ENCODE data around the gene LAMC3. TPM values are rescaled to one million over a fixed set of nuclear protein-coding genes. Genes with fewer than 3 reads are reported as not detected.
A peak's percentile ranks its signal among the peaks of the same experiment; 100 is the strongest.
"Not testable (repeated sequence)": the region's sequence is repeated elsewhere in the genome, so short reads cannot be mapped to it uniquely, and the experiment has no call there.

LAMC3 gene
- total RNA-seq, 1 donor: not detected

- no peaks in the 10 kb centered on the region for H3K4me1 ChIP-seq (ENCODE audit: insufficient read depth, low read length)
- H3K27ac ChIP-seq (ENCODE audit: low read depth, low read length): no peak overlapping the region
- no peaks in the 10 kb centered on the region for H3K36me3 ChIP-seq (ENCODE audit: insufficient read depth, low read length)
- peak; percentile 77 for DNase-seq (ENCODE audit: insufficient read length, low spot score, missing footprints)
- no peaks in the 10 kb centered on the region for H3K79me2 ChIP-seq (ENCODE audit: insufficient read depth, low read length)
- H3K4me2 ChIP-seq (ENCODE audit: insufficient read depth, low read length): peak overlapping the region; percentile 32
- H3K27me3 ChIP-seq (ENCODE audit: insufficient read depth, low read length): peaks cover 45% of the 10 kb centered on the region
- no peak overlapping the region for H2AFZ ChIP-seq (ENCODE audit: low read length)
- no peaks in the 10 kb centered on the region for H3K9me3 ChIP-seq (ENCODE audit: low read depth, low read length)
- no peaks in the 10 kb centered on the region for H4K20me1 ChIP-seq (ENCODE audit: insufficient read depth, low read length)
- no peak overlapping the region for H3K4me3 ChIP-seq (ENCODE audit: insufficient read depth, low read length)
- no peak for TF ChIP-seq CTCF (IDR thresholded peaks at IDR 0.05; ENCODE audit: extremely low read depth, low read depth, low read length)
Observed at GRCh38 chr9:131097126-131097947, 88.4 kb downstream of the LAMC3 start.

GRCh38 chr9:131097948-131098278 is 88.9 kb downstream of the LAMC3 start:
- Histone ChIP-seq H3K27ac (ENCODE audit: low read depth, low read length) (no peak overlapping the region), H3K9me3 (ENCODE audit: low read depth, low read length) (no peaks in the 10 kb centered on the region), H2AFZ (ENCODE audit: low read length) (no peak overlapping the region), H3K4me3 (ENCODE audit: insufficient read depth, low read length) (no peak overlapping the region), H3K27me3 (ENCODE audit: insufficient read depth, low read length) (peaks cover 45% of the 10 kb centered on the region), H3K4me2 (ENCODE audit: insufficient read depth, low read length) (no peak overlapping the region), H3K4me1 (ENCODE audit: insufficient read depth, low read length) (no peaks in the 10 kb centered on the region), H3K36me3 (ENCODE audit: insufficient read depth, low read length) (no peaks in the 10 kb centered on the region), H3K79me2 (ENCODE audit: insufficient read depth, low read length) (no peaks in the 10 kb centered on the region), H4K20me1 (ENCODE audit: insufficient read depth, low read length) (no peaks in the 10 kb centered on the region)
- TF ChIP-seq CTCF (IDR thresholded peaks at IDR 0.05; ENCODE audit: extremely low read depth, low read depth, low read length): no peak
- DNase-seq (ENCODE audit: insufficient read length, low spot score, missing footprints): peak; percentile 82

- Histone ChIP-seq H3K79me2 (ENCODE audit: insufficient read depth, low read length) (no peaks in the 10 kb centered on the region), H3K27ac (ENCODE audit: low read depth, low read length) (no peak overlapping the region), H3K4me1 (ENCODE audit: insufficient read depth, low read length) (no peaks in the 10 kb centered on the region), H3K9me3 (ENCODE audit: low read depth, low read length) (no peaks in the 10 kb centered on the region), H3K36me3 (ENCODE audit: insufficient read depth, low read length) (no peaks in the 10 kb centered on the region), H2AFZ (ENCODE audit: low read length) (no peak overlapping the region), H3K4me2 (ENCODE audit: insufficient read depth, low read length) (no peak overlapping the region), H3K27me3 (ENCODE audit: insufficient read depth, low read length) (peaks cover 45% of the 10 kb centered on the region), H3K4me3 (ENCODE audit: insufficient read depth, low read length) (no peak overlapping the region), H4K20me1 (ENCODE audit: insufficient read depth, low read length) (no peaks in the 10 kb centered on the region)
- DNase-seq (ENCODE audit: insufficient read length, low spot score, missing footprints): peak; percentile 85
- TF ChIP-seq CTCF (IDR thresholded peaks at IDR 0.05; ENCODE audit: extremely low read depth, low read depth, low read length): no peak
Observed at GRCh38 chr9:131098391-131099101, 89.6 kb downstream of the LAMC3 start.

- Histone ChIP-seq H3K4me1 (ENCODE audit: insufficient read depth, low read length) (no peaks in the 10 kb centered on the region), H3K27me3 (ENCODE audit: insufficient read depth, low read length) (peaks cover 42% of the 10 kb centered on the region), H4K20me1 (ENCODE audit: insufficient read depth, low read length) (no peaks in the 10 kb centered on the region), H3K36me3 (ENCODE audit: insufficient read depth, low read length) (no peaks in the 10 kb centered on the region), H3K79me2 (ENCODE audit: insufficient read depth, low read length) (no peaks in the 10 kb centered on the region), H3K4me2 (ENCODE audit: insufficient read depth, low read length) (no peak overlapping the region), H2AFZ (ENCODE audit: low read length) (no peak overlapping the region), H3K4me3 (ENCODE audit: insufficient read depth, low read length) (no peak overlapping the region), H3K27ac (ENCODE audit: low read depth, low read length) (no peak overlapping the region), H3K9me3 (ENCODE audit: low read depth, low read length) (no peaks in the 10 kb centered on the region)
- peak; percentile 76 for DNase-seq (ENCODE audit: insufficient read length, low spot score, missing footprints)
- TF ChIP-seq CTCF (IDR thresholded peaks at IDR 0.05; ENCODE audit: extremely low read depth, low read depth, low read length): no peak
Observed at GRCh38 chr9:131099102-131099606, 90.2 kb downstream of the LAMC3 start.

- H3K27me3 ChIP-seq (ENCODE audit: insufficient read depth, low read length): peaks cover 35% of the 10 kb centered on the region
- not testable (repeated sequence) for H3K4me1 ChIP-seq (ENCODE audit: insufficient read depth, low read length); H3K9me3 ChIP-seq (ENCODE audit: low read depth, low read length); DNase-seq (ENCODE audit: insufficient read length, low spot score, missing footprints); H3K27ac ChIP-seq (ENCODE audit: low read depth, low read length); H3K79me2 ChIP-seq (ENCODE audit: insufficient read depth, low read length); H3K36me3 ChIP-seq (ENCODE audit: insufficient read depth, low read length); H3K4me2 ChIP-seq (ENCODE audit: insufficient read depth, low read length); H3K4me3 ChIP-seq (ENCODE audit: insufficient read depth, low read length); H2AFZ ChIP-seq (ENCODE audit: low read length); H4K20me1 ChIP-seq (ENCODE audit: insufficient read depth, low read length)
Observed at GRCh38 chr9:131099845-131100244, 90.9 kb downstream of the LAMC3 start.
